Measurements from ENCODE around the gene AQP2.

The AQP2 gene, protein sequence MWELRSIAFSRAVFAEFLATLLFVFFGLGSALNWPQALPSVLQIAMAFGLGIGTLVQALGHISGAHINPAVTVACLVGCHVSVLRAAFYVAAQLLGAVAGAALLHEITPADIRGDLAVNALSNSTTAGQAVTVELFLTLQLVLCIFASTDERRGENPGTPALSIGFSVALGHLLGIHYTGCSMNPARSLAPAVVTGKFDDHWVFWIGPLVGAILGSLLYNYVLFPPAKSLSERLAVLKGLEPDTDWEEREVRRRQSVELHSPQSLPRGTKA

DNA sequence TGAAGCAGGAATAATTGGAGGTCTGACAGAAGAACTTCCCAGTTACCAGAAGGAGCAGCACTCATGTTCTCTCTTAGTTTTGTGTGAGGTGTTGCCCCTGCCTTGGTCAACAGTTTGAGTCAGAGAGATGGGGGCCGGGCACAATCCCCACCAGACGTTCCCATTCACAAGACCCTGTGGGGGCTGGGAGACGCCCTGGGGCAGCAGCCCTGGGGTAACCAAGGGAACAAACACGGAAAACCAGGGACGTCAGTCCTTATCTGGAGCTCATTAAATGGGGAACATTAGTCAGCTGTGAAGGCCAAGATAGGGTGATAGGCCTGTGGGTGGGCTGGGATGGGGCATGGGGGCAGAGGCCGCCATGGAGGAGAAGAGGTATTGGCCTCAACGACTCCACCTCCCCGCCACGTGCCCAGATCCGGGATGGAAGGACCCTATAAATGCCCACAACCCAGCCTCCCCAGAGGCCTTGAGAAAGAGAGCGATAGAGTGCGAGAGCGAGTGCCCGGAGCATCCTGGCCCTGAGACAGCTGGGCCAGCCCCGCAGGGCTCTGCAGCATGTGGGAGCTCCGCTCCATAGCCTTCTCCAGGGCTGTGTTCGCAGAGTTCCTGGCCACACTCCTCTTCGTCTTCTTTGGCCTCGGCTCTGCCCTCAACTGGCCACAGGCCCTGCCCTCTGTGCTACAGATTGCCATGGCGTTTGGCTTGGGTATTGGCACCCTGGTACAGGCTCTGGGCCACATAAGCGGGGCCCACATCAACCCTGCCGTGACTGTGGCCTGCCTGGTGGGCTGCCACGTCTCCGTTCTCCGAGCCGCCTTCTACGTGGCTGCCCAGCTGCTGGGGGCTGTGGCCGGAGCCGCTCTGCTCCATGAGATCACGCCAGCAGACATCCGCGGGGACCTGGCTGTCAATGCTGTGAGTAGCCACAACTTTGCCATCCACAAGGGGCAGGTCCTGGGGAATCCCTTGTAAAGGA, at the start of gene AQP2:
Gene AQP2 (plus strand): TSS at position 465 of the 979 bp plus-strand sequence. CDS start 94 bp downstream, at position 559.
- no peak for DNase-seq

DNA sequence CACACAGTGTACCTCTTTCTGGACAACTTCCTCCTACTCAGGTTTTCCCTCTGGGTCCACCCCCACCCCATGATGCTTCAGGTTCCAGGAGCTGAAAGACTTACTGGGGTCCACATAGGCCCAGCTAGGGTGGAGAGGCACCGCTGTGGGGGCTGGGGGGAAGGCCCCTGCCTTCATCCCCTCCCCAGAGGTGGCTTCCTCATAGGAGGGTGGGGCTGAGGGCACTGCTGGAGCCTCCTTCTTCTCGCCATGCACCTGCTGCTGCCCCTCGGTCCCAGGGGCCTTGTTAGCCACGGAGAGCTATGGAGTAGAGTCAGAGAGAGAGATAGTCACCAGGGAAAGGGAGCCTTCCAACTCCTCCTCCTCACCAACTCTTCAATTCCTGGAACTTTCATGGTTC, 49.5 kb upstream of the AQP2 start:
- no peak for DNase-seq

DNA sequence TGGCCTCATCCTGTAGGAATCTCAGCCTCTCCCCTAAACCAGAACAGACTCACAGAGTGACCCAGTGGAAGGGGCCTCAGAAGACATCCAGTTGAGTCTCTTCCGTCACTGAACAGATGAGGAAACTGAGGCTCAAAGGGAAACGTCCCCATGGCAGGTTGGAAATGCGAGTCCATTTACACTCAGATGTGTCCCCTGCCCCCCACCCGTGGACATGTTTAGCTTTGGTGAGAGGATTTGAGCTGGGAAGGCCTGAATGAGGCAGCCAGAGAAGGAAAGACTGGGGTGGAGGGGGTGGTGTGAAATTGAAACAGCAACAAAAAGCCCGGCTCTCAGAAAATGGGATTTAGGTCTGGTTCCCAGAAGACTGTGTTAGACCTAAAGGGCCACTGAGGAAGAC, 48.6 kb upstream of the AQP2 start:
- DNase-seq = no peak

DNA sequence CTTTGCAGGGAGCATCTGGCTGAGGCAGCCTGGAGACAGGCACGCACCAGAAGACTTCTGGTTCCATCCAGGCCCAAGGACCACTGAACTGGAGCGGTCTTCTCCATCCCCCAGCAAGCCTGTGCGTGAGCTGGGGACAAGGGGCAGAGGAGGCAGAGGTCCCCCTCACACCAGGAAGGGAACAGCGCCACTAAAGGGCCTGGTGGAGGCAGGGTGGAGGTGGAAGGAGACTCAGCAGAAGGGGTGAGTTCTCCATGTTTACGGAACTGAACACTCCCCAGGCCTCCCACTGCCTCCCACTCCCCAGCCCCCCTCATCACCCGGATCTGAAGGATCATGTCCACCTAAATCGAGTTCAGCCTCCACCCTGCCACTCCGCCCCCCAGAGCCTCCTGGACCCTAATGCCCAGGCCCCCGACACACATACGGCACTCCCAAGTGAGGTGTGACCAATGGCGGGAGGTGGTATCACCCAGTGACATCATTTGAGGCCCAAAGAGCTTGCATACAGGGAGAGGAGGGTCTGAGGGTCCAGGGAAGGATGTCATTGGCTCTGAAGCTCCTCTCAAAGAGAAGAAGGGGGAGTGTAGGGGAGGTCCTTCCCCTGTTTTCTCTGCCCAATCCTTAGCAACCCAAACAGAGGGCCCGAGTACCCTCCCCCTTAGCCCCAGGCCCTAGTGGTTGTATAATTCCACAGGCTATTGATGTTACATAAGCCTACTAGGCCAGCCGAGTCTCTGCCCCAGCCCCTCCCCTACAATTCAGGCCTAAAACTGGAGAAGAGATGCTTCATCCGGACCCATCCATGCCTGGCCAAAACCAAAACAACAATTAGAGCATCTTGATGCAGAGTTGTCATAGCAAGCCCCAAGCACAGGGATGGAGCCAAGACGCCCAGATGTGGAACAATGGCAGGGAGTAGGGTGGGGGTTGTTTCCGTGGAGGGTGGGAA, 47.9 kb upstream of the AQP2 start:
- no peak for DNase-seq

DNA sequence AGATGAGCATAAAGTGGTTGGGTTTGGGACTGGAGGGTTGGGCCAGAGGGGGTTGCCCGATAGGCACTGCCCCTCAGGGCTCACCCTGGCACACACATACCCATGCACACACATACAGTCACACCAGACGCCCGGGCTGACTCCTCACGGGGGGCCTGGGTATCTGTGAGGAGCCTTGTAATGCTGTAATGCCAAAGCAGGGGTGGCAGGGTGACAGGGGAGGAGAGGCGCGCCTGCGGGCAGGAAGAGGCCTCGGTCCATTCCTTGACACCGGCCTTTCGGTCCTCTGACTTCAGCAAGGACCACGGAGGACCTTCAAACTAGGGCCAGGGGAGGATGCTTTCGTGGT, 47.2 kb upstream of the AQP2 start:
- no peak for DNase-seq

DNA sequence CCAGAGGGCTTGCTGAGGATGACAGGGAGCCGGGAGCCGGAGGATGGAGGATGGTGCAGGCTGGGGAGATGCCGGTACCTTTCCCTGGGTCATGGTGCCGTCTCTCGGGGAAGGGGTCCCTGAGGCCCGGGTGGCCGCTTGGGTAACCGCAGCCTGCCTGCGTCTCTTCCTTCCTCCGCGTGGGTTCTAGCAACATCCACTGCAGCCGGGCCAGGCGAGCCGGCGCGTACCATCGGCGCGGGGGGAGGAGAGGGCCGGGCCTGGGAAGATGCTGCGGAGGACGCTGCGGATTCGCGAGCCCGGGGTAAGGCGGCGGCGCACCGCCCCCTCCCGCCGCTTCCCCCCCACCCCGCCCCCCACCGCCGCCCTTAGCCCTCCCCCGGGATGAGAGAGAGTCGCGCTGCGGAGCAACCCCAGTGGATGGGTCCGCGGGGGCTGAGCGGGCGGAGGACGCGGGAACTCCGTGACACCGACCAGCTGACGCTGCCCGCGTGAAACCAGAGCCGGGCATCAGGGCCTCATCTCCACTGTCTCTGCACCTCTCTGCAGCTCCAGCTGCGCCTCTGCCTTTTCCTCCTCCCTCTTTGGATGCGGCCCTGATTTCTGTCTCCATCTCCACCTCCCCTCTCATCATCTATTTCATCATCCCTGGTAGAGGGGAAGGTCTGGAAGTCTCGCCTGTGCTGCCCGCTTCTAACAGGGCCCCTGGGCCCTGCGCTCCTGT, 46.7 kb upstream of the AQP2 start, which contains the start of gene FAIM2:
Gene FAIM2 (minus strand): TSS at position 201 of the 724 bp plus-strand sequence. CDS start 108 bp downstream, at position 93.
- DNase-seq = peak; percentile 59 to 71

DNA sequence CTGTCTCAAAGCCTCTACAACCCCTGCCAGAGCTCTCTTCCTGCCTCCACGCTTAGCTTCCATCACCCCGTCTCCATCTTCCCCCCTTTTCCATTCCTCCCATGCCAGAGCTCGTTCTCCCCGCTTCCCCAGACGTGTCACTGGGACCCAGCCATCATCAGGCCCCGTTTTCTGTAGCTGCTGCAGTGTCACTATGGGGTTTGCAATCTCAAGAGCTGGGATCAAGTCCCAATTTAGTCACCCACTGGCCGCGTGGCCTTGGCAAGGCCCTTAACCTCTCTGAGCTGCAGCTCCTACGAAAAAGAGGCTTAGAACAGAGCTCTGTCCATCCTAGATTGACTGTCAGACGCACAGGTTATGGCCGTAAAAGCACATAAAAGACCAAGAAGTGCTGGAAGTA, 45.9 kb upstream of the AQP2 start:
- no peak for DNase-seq

DNA sequence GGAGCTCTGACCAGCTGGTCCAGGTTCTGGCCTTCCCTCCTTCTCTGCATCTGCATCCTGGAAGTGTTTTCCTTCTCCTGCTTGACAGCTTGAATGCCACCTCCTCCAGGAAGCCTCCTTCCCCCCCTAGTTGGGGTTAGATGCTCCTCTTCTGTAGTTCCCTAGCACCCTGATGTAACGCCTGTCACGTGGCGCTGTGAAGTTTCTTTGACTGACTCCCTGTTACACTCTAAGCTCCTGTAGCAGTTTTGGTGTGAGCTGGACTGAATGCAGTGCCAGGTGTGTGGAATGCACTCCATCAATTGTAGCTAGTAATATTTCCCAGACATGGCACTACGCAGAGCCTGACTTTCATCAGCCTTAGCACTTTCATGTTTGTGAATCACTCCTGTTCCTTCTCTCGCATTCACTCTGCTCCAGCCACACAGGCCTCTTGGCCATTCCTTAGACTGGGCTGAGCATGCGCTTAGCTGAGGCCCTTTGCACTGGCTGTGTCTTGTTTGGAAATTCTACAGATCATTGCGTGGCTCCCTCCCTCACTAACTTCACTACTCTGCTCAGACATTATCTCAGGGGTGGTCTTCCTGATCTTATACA, 44.7 kb upstream of the AQP2 start:
- no peak for DNase-seq

DNA sequence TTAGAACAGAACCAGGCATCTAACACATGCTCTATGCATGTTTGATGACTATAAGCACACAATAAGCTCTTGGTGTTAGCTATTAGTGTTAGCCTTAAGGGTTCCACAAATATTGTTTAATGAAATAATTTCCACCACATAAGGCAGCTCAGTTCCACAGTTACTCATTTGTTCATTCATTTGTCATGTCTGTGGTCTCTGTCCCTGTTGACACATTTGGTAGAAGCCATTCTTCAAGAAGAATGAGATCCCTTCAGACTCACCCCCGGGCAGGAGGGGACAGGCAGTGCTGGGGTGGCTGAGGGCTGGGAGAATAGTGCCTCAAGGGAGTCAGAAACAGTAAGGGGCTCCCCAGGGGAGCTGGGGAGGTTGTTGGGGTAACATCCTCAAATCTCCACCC, 43.2 kb upstream of the AQP2 start:
- no peak for DNase-seq

DNA sequence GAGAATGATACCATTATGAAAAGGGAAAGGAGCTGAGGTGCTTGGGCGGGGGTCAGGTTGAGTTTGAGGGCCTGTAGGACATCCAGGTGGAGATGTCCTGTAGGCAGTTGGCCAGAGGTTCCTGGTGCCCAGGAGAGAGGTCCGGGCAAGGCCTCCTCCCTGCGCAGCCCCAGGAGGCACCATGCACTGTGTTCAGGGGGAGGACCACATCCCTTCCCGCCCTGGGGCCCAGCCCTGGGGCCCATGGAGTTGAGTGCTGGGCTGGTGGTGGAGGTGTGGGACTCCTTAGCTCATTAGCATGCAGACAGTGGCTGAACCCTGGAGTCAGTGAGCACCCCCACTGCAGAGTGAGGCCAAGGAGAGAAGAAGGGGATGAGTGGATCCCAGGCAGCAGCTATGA, 41.2 kb upstream of the AQP2 start:
- no peak for DNase-seq

DNA sequence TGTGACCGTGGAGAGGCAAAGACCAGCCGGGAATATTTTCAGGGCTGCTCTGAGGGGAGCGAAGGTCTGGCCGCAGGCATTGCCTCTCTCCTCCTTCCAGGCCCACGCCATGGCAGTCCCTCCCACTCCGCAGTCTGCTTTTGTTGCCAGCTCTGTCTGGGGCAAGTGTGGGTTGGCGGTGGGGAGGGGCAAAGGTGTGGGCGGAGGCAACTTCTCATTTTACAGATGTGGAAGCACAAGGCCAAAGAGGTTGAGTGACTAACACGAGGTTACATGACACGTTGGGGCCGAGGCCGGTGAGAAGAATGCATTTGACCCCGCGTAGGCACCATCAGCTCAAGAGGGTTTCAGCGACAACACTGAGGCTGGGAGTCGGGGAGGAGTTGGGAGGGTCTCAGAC, 40.7 kb upstream of the AQP2 start:
- no peak for DNase-seq

DNA sequence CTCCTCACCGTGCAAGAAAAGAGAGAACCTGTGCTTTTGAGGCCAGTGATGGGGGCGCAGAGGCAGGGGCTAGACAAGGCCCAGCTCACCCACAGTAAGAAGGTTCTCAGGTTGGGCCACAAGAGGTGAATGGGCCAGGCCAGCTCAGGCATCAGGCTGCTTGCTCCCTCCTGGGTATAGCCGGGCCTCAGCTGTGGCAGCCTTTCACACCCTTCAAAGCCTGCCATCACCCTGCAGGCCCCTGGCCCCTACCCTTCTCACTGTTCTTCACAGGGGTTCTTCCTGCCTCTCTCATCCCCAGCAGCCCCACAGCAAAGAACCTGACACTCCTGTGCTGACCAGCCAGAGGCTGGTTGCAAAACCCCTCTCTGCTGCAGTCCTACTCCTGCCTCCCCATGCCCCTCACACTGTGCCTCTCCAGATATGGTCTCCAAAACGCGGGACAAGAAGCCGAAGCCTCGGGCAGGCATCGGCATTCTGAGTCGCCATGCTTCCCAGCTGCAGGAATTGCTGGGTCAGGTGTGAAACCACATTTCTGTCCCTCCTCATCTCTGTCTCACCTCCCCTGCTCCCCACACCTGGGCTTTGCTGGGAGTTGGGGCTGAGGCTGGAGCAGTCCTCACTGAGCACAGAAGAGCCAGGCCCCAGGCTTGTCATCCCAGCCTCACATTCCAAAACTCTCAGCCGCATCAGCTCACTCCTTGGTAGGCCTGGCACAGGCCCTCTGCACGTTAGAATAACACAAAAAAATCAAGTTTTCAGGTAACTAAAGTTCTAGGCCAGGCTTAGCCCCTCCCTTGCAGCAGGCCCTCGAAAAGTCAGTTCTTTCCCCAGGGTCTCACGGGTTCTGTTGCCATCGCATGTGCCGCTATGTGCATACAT, 40.0 kb upstream of the AQP2 start:
- DNase-seq = no peak

DNA sequence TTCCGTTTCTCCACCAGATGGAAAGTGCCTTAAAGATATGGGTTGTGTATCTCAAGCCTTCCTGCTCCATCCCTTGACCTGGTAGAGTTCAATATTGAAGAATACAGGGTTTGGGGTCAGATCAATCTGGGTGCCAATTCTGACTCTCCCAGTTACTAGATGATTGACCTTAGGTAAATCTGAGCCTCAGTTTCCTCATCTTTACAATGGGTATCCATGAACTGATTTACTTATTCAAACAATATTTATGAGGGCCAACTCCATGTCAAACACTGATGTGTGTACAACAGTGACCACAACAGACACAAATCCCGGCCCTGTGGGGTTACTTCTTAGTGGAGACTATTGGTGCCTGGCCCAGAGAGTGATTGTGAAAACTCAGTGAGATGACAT, 39.3 kb upstream of the AQP2 start:
- no peak for DNase-seq

DNA sequence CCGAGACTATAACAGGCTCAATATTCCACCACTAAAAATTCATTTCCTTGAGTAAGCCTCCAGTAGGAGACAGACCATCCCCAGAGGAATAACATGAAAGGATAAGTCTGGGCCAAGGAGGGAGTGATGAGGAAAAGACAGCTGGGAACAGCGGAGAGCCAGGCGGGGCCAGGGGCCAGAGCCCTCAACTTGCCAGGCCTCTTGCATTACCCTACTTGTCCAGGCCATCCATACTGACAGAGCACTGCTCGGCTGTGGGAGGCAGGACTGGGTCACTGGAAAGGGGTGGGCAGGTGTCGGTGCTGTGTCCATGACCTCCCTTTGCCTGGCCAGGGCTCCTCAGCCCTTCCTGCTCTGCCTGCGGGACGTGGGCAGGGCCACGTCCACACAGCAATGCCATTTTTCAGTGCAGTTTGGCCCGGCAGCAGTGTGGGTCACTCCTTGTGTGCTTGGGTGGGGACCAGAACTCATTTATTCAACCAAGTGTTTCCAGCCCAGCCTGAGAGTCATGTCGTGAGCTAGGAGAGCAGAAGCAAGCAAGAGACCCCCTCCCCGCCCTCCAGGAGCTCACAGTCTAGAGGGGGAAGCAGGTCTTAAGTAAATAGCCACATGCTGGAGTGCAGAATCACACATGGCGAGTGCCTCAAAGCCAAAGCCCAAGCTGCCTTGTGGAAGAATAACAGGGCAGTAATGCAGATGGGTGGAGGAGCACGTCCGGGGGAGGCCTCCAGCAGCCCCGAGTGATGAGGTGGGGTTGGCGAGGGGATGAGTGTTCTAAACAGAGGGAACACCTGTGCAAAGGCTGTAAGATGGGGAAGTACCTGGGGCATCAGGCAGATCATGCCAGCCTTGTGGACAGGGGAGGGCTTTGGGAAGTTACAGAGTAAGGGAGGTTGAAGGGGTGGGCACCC, 37.9 kb upstream of the AQP2 start:
- no peak for DNase-seq

DNA sequence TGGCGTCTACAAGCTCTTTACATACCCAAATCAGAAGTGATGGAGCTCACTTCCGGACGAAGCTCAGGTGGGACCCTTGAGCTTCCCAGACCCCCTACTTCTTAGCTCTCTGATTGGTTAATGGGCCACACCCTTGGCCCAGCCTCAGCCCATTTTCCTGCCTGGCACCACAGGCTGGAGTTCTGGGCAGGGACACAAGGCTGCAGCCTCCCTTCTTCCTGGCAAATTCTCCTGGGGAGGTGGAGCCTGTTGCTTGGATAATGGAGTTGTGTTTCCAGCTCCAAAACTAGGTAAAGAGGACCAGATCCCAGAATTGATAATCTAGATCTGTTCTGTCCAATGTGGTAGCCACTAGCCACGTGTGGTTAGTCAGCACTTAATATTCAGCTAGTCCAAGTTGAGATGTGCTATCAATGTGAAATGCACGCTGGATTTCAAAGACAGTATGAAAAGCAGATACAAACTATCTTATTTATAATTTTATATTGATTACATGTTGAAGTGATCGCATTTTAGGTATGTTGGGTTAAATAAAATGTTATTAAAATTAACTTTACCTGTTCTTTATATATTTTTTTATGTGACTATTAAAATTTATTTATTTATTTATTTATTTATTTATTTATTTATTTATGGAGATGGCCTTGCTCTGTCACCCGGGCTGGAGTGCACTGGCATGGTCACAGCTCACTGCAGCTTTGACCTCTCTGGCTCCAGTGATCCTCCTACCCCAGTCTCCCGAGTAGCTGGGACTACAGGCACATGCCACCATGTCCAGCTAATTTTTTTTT, 34.2 kb upstream of the AQP2 start:
- DNase-seq = no peak

DNA sequence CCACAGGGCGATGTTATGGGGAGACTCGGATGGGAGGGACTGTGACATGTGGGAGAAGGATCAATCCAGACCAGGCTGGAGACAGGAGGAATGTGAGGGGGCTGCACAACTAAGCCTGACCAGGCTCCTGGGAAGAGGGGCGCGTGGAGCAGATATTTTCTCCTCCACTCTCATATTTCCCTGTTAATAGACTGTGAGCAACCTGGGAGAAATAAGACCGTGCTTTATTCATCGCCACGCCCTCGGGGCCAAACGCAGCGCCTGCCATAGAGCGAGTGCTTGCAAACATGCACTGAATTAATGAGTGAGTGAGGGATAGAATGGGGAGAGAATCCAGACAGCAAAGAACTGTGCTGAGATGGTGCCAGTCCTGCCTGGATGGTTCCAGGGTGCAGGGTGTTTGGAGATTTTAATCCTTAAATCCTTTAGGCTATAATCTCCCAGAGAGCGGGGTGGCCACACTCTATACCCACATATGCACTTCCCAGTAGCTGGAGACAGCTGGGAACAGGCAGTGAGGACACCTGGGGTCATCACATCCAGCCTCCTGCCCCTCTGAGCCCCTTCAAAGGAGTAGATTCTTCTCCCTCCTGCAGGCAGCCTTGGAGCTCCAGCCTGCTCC, 33.3 kb upstream of the AQP2 start:
- DNase-seq = peak; percentile 59 to 81

DNA sequence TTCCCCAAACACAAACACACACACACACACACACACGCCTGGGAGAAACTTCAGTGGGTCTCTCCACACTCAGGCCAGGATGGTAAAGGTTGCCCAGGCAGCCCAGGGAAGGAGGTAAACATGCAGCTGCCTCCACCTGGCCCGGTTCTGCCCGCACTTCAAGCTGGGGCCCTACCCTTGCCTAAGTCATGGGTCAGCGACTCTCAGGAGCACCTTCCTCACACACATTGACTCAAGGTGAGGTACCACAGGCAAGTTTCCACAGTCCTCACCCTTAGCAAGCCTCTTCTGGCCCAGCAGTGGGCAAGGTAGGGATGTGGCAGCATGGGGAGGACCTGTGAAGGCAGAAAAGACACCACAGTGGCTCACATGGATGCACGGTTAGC, 32.8 kb upstream of the AQP2 start:
- no peak for DNase-seq

DNA sequence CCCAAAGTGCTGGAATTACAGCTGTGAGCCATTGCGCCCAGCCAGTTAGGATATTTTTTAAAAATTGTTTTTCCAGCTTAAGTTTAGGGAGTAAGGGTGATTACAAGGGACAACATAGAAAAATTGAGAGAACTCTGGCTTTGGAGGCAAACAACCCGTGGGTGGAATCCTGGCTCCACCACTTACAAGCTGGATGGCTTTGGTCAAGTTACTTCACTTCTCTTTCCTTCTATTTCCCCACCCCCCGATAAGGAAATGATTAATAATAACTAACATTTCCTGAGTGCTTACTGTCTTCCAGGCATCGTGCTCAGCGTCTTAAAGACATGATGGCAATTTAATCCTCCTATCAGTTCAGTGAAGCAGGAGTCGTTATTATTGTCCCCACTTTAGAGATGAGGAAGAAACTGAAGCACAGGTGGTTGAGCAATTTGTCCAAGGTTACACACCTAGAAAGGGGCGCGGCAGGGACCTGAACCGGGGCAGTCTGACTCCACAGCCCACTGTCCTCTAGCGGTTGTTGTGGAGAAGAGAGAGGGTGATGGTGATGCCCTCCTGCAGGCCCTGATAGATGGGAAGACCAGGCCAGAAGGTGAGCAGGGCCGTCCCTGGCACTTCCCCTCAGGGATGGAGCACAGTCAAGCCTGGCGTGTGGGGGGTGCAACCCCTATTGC, 30.2 kb upstream of the AQP2 start:
- no peak for DNase-seq
